GM21526 (cell line): Measurements from ENCODE around the gene OR4F15.

Experiments used
- ATAC-seq: cut with Tn5 transposase; IDR thresholded peaks from one replicate; pipeline ENCODE4 v1.9.1; 2021; ENCODE audit warnings: moderate library complexity; ENCODE audit not compliant: unreplicated experiment, low FRiP score

The OR4F15 gene

GRCh38 chr15:101803676-101804075 lies 8.3 kb upstream of the OR4F15 start:
- ATAC-seq: no peak

- ATAC-seq: no peak
Observed at GRCh38 chr15:101804375-101804774, 7.6 kb upstream of the OR4F15 start.

GRCh38 chr15:101804941-101805340 lies 7.1 kb upstream of the OR4F15 start:
- ATAC-seq: no peak

- no peak for ATAC-seq
Observed at GRCh38 chr15:101805605-101806345, 6.2 kb upstream of the OR4F15 start.

GRCh38 chr15:101807345-101807945 lies 4.6 kb upstream of the OR4F15 start:
- no peak for ATAC-seq

- ATAC-seq: no peak
Observed at GRCh38 chr15:101808201-101808600, 3.8 kb upstream of the OR4F15 start.

GRCh38 chr15:101810456-101810855 lies 1.5 kb upstream of the OR4F15 start:
- no peak for ATAC-seq

- no peak for ATAC-seq
Observed at GRCh38 chr15:101810876-101811275, 1.1 kb upstream of the OR4F15 start.

- ATAC-seq: no peak
Observed at GRCh38 chr15:101813803-101814534, 2.0 kb downstream of the OR4F15 start.

- ATAC-seq: no peak
Observed at GRCh38 chr15:101820781-101821180, 8.8 kb downstream of the OR4F15 start.

- ATAC-seq: no peak
Observed at GRCh38 chr15:101827257-101827656, 15.3 kb downstream of the OR4F15 start.

GRCh38 chr15:101828774-101829173 lies 16.8 kb downstream of the OR4F15 start:
- ATAC-seq: no peak

GRCh38 chr15:101841656-101842055 lies 29.7 kb downstream of the OR4F15 start:
- no peak for ATAC-seq

GRCh38 chr15:101844916-101845315 lies 32.9 kb downstream of the OR4F15 start:
- no peak for ATAC-seq

GRCh38 chr15:101852356-101852755 lies 40.4 kb downstream of the OR4F15 start:
- ATAC-seq: no peak
